NCI-H524 (cell line): ENCODE data around the gene ACAP2.
"Not testable (repeated sequence)": the region's sequence is repeated elsewhere in the genome, so short reads cannot be mapped to it uniquely, and the experiment has no call there.

Experiments used
- DNase-seq, 2 experiments: peaks; one replicate each; lab custom pipeline; 2025; lab: John Stamatoyannopoulos, UW

Gene ACAP2

GRCh38 chr3:195443391-195443989 lies 670 bp upstream of the ACAP2 start:
- no peak for DNase-seq

DNA sequence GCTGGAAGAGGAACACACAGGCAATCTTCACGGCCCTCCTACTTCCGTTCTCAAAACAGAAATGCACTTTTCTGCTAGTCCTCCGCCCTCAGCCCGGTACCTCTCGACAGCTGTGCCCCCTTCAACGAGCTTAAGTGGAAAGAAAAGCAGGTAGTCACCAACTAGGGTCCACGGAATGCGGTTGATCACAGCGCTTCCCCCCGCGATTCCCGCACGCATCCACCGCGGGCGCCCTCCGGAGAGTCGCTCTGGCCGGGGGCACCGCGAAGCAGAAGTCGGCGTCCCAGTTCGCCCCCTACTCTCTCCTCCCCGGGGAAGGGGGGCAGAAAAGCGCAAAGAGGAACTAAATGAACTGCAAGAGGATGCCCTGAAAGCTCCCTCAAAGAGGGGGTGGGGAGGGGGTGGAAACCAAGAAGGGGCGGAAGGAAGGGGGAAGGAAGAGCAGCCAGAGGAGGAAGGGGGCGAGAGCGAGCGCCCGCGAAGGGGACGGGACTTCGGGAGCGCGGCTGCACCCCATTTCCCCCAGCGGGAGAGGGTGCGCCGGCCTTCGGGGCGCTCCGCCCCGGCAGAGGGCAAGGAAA lies 738 bp downstream of the ACAP2 start:
- peak; percentile 80 to 86 for DNase-seq

DNA sequence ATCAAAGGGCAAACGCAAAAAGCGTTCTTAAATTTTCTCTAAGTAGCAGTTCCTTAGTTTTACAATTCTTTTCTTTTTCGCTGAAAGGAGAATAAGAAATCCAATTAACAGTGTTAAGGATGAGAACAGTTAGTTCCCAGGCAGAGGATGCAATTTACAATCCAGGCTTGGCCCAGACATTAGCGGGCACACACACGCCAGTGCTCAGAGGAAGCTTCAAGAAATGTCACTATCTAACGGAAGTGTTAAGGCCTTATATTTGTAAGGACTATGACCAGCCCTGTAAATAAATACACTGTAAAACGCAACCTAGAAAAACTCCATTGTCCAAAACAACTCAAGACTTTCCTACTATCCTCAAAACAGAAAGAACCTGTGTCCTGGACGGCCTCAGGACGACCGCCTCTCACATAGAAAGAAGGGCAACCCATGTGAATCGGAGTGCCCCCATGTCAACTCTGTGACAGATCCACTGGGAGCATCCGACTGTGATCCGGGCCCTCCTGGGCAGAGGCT lies 1.3 kb downstream of the ACAP2 start:
- DNase-seq, result peak in 1 of 2 experiments; percentile 46

DNA sequence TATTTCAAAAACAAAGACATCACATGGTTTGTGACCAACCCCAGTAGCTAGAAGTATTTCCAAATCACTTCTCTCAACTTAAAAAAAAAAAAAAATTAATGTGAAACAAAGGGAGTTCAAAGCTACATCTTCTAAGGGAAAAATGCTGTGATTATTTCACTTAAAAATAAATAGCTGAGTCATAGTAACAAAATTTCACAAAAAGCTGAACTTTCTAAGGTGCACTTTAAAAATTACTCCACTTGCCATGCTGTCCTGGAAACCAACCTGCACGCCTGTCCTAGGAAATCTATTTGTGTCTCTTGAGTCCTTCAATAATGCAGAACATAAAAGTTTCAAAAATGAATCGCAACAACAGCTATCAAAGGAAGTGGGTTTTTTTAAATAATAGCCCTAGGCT lies 1.8 kb downstream of the ACAP2 start:
- DNase-seq, result no peak

GRCh38 chr3:195440379-195440778 lies 2.4 kb downstream of the ACAP2 start:
- DNase-seq, result no peak

DNA sequence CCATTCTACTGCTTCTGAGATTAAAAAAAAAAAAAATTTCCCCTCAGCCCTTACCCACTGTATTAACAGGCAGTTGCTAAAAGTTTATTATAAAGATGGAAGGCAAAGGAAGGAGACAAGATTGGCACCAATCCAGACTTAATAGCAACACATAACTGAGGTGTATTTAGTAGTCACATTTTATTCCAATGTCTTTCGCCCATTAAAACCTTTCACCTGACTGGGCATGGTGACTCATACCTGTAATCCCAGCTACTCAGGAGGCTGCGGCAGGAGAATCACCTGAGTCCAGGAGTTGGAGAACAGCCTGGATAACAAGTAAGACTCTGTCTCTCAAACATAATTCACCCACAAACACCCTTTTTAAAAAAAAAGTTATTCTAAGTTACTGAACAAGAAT lies 4.4 kb downstream of the ACAP2 start:
- no peak for DNase-seq

DNA sequence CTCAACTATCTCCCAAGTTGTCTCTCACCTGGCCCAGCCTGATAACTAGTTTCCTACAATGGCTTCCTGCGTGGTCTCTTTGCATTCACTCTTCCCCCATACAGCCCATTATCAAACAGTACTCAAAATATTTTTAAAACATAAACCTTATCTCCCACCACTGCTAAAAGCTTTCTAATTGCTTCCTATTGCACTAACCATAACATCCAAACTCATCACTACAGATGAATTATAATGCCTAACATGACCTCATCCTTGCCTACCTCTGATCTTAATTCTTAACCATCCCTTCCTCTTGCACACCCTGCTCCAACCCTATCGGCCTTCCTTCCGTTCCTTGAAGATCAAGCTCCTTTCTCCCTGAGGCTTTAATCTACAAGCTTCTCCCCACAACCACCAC lies 17.0 kb downstream of the ACAP2 start:
- DNase-seq, result no peak

DNA sequence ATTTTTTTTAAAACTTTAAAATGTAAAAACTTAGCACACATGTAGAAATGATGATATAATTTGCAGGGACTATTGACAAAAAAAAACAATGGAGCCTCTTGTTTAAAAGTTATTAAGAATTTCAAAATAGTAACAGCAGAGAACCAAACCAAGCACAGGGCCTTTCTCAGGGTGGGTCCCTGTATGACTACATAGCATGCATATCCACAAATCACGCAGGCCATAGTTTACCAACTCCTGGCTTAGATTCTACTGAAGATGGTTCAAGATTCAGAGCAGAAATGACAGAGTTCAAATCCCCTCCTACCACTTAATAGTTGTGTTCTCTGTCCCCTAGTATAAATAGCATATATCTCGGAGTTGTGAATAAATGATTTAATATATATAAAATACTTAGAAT lies 19.0 kb downstream of the ACAP2 start:
- no peak for DNase-seq

DNA sequence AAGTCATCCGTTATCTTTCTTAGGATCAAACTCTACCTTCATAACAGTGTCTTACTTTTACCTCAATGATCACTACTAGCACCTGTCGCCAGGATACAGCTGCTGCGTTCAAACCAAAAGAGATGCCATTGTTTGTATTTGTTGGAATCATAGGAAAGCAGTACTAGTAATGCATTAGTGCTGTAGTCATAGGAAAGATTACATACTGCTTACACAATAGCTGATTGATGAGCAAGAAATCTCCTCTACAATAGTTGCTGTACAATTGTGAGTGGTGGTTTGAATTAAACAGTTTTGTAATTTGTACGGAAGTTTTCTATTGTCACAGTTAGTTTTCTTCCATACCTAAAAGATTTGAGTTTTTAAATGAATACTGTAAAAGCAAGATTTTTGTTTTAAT lies 21.4 kb downstream of the ACAP2 start:
- DNase-seq, result no peak

DNA sequence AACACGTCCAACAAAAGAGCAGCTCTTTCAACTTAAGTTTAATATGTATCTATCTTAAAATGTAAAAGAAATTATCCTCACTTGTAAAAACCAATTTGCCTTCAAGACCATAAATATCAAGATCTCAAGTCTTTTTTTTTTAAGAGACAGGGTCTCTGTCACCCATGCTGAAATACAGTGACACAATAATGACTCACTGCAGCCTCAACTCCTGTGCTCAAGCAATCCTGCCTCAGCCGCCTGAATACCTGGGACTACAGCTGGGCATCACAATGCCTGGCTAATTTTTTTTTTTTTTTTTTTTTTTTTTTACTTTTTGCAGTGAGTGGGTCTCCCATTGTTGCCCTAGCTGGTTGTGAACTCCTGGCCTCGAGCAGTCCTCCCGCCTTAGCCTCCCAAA lies 26.0 kb downstream of the ACAP2 start:
- DNase-seq, result no peak

GRCh38 chr3:195411836-195412235 lies 31.0 kb downstream of the ACAP2 start:
- no peak for DNase-seq

DNA sequence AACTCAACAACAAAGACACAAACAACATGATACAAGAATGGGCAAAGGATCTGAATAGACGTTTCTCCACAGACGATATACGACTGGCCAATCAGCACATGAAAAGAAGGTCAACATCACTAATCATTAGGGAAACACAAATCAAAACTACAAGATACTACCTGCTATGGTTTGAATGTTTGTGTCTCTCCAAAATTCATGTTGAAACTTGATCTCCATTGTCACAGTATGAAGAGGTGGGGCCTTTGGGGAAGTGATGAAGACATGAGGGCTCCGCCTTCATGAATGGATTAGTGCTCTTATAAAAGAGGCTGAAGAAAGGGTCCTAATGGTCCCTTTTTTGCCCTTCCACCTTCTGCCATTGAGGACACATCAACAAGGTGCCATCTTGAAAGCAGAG lies 32.3 kb downstream of the ACAP2 start:
- no peak for DNase-seq

DNA sequence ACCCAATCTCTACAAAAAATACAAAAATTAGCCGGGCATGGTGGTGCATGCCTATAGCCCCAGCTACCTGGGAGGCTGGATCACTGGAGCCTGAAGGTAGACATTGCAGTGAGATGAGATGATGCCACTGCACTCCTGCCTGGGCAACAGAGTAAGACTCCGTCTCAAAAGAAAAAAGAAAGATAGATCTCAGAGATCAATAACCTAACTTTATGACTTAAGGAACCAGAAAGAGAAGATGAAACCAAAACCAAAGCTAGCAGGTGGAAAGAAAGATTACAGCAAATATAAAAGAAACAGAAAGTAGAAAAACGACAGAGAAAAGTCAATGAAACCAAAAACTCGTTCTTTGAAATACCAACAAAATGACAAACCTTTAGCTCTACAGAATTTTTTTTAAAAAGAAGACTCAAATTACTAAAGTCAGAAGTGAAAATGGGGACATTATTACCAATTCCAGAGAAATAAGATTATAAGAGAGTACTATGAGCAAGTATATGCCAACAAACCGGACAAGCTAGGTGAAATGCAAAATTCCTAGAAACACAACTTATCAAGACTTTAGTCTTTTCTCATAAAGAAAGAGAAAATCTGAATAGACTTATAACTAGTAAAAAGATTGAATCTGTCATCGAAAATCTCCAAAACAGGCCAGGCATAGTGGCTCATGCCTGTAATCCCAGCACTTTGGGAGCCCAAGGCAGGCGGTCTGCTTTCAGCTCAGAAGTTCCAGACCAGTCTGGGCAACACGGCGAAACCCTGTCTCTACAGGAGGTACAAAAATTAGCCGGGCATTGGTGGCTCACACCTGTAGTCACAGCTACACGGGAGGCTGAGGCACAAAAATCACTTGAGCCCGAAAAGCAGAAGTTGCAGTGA lies 35.0 kb downstream of the ACAP2 start:
- no peak for DNase-seq

- no peak for DNase-seq
Measured at GRCh38 chr3:195405651-195406050, 37.2 kb downstream of the ACAP2 start.

GRCh38 chr3:195403841-195404408 lies 38.9 kb downstream of the ACAP2 start:
- no peak for DNase-seq

DNA sequence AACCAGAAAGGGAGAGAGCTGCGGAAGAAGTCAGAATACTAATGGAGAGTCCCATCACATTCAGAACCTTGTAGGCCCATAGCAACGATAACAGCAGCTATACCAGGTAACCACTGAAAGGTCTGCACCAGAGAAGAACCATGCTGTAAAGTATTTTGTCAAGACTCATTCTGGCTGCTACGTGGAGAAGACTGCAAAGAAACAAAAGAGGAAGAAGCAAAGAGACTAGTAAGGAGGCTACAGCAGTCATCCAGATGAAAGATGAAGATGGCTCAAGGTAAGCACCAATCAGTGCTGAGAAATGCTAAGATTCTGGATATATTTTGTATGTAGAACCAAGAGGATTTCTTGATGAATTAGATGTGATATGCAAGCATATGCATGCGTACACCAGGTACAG lies 39.6 kb downstream of the ACAP2 start:
- DNase-seq, result no peak

- DNase-seq, result no peak
Measured at GRCh38 chr3:195401943-195402342, 40.9 kb downstream of the ACAP2 start.

GRCh38 chr3:195398460-195398859 lies 44.4 kb downstream of the ACAP2 start:
- not testable (repeated sequence) for DNase-seq

GRCh38 chr3:195397524-195397923 lies 45.3 kb downstream of the ACAP2 start:
- no peak for DNase-seq

DNA sequence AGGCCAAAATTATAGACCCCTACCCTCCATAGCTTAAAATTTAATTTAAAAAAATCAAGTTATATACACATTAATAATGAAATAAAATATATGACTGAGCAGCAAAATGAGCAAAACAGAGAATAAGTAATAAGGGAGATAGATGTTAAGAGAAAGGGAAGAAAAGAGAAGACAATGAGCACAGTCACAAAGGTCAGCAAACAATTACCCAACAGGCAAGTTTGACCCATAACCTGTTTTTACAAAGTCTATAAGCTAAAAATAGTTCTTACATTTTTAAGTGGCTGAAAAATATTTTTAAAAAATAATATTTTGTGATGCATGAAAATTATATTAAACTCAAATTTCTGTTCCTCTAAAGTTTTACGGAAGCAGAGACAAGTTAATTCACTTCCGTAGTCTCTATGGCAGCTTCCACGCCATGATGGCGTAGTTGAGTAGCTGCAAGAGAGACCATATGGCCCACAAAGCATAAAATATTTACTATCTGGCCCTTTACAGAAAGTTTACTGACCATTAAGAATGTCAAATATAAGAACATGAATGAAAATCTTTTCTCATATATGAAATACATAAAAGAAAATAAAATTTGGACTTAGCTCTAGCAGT lies 47.5 kb downstream of the ACAP2 start:
- no peak for DNase-seq

DNA sequence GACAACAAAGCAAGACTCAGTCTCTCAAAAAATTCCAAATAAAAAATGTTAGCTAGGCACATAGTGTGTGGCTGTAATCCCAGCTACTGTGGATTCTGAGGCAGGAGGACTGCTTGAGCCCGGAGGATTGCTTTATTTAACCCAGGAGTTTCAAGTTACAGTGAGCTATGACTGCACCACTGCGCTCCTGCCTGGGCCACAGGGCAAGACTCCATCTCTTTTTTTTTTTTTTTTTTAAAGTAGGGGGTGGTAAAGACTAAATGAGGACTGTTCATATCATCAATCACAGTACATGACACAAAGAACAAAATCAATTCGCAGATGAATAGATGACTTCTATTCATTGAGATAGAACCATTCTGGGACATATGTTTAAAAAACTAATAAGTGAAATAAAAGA lies 48.1 kb downstream of the ACAP2 start:
- no peak for DNase-seq

DNA sequence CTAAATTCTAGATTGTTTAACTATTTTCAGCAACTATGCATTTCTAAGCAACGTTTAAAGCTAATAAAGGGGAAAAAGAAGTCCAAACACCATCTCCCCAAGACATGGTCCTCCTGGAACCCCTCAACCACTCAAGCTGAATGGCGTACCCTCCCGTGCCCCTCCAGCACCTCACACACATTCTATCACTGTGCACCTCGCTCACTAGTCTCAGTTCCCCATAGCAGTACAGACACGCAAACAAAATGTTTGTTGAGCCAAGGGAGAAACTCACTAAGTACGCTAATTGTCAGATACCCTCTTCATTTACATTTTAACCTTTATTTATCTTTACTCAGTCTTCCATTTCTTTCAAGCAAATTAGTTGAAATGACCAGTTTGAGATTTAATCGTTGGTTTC lies 48.8 kb downstream of the ACAP2 start:
- DNase-seq, result no peak
